ENCODE results near the gene GNB5. TPM values are rescaled to one million over a fixed set of nuclear protein-coding genes. Genes with fewer than 3 reads are reported as not detected.

The GNB5 gene
- total and polyA plus RNA-seq, 2 of the 13 experiments (the other 11 are each of a cell fraction or from before 2014, with no cell fraction given), result 13.7 to 14.4 TPM

- no peak for TF ChIP-seq ZBTB40 (IDR thresholded peaks at IDR 0.05)
- no peak for TF ChIP-seq ZBTB40 (CRISPR knock-in tag; IDR thresholded peaks at IDR 0.05)
- TF ChIP-seq HIVEP1 (CRISPR knock-in tag; IDR thresholded peaks at IDR 0.05), result no peak
- TF ChIP-seq TARDBP (CRISPR knock-in tag; IDR thresholded peaks at IDR 0.05), result peak; percentile 84; the same call in 1 of the 2 replicates
- TF ChIP-seq ZNF33A (CRISPR knock-in tag; IDR thresholded peaks at IDR 0.05; ENCODE audit: borderline replicate concordance), result no peak
- TF ChIP-seq GABPB1 (CRISPR knock-in tag; IDR thresholded peaks at IDR 0.05), result peak; percentile 48; the same call in 1 of the 2 replicates
- no peak for TF ChIP-seq RFX5 (IDR thresholded peaks at IDR 0.05; ENCODE audit: low read depth, low read length)
- TF ChIP-seq TBL1XR1 (IDR thresholded peaks at IDR 0.05; ENCODE audit: borderline replicate concordance, low read length, partially characterized antibody), result peak; percentile 30
- TF ChIP-seq ZNF543 (CRISPR knock-in tag; IDR thresholded peaks at IDR 0.05), result no peak
- TF ChIP-seq ZFP1 (CRISPR knock-in tag; IDR thresholded peaks at IDR 0.05), result peak; percentile 91
- no peak for TF ChIP-seq ZNF407 (CRISPR knock-in tag; IDR thresholded peaks at IDR 0.05; ENCODE audit: not compliant biosample characterization)
- TF ChIP-seq CCDC6 (CRISPR knock-in tag; IDR thresholded peaks at IDR 0.05), result no peak
Observed at GRCh38 chr15:52134502-52135144, 56.6 kb downstream of the GNB5 start (continued).

Data from HepG2 (cell line).